HepG2 (cell line): ENCODE measurements around the gene NOC3L. TPM values are rescaled to one million over a fixed set of nuclear protein-coding genes. Genes with fewer than 3 reads are reported as not detected.
A peak's percentile ranks its signal among the peaks of the same experiment; 100 is the strongest.

Source experiments
- ARID2 ChIP-seq: sonication (generic); formaldehyde crosslinking; IDR thresholded peaks from 2 replicates; pipeline ENCODE4 v1.8.1; 2022; ENCODE audit warnings: mild to moderate bottlenecking, missing genetic modification reagents, borderline replicate concordance
- CEBPZ ChIP-seq: IDR thresholded peaks from 2 replicates; pipeline ENCODE4 v1.6.1; 2012; ENCODE audit warnings: low read length, improper control_type of control experiment
- CREBL2 ChIP-seq: sonication (generic); formaldehyde crosslinking; IDR thresholded peaks from 2 replicates; pipeline ENCODE4 v1.8.1; 2023; ENCODE audit warnings: missing genetic modification reagents, mild to moderate bottlenecking, borderline replicate concordance
- E2F1 ChIP-seq: sonication (generic); formaldehyde crosslinking; IDR thresholded peaks from 2 replicates; pipeline ENCODE4 v1.5.0; 2020; ENCODE audit warnings: missing genetic modification reagents
- FOXK1 ChIP-seq: sonication (generic); formaldehyde crosslinking; IDR thresholded peaks from 2 replicates; pipeline ENCODE4 v1.4.0; 2020; ENCODE audit warnings: low read depth, missing genetic modification reagents, borderline replicate concordance
- HOXA9 ChIP-seq: sonication (generic); formaldehyde crosslinking; IDR thresholded peaks from 2 replicates; pipeline ENCODE4 v1.8.1; 2022; ENCODE audit warnings: missing genetic modification reagents, mild to moderate bottlenecking, moderate library complexity, borderline replicate concordance
- IRF9 ChIP-seq: sonication (generic); formaldehyde crosslinking; IDR thresholded peaks from 2 replicates; pipeline ENCODE4 v1.8.0; 2022; ENCODE audit warnings: missing genetic modification reagents, mild to moderate bottlenecking, borderline replicate concordance
- ISL2 ChIP-seq: sonication (generic); formaldehyde crosslinking; IDR thresholded peaks from 2 replicates; pipeline ENCODE4 v1.5.0; 2020; ENCODE audit warnings: missing genetic modification reagents
- MLLT10 ChIP-seq: sonication (generic); formaldehyde crosslinking; IDR thresholded peaks from 2 replicates; pipeline ENCODE4 v1.4.0; 2020; ENCODE audit warnings: missing genetic modification reagents
- RBFOX2 ChIP-seq: fragments of 200-400 bp; formaldehyde crosslinking; IDR thresholded peaks from 2 replicates; pipeline ENCODE4 v1.6.1; 2017; ENCODE audit warnings: low read depth, mild to moderate bottlenecking, low read length
- SP4 ChIP-seq: sonication (generic); formaldehyde crosslinking; IDR thresholded peaks from 2 replicates; pipeline ENCODE4 v1.8.1; 2023; ENCODE audit warnings: mild to moderate bottlenecking, missing genetic modification reagents
- ZFP36 ChIP-seq: fragments of 150-350 bp; IDR thresholded peaks from 2 replicates; pipeline ENCODE4 v1.6.1; 2018; ENCODE audit warnings: borderline replicate concordance, low read length, low read depth; ENCODE audit not compliant: partially characterized antibody
- ZFP37 ChIP-seq: sonication (generic); formaldehyde crosslinking; IDR thresholded peaks from 2 replicates; pipeline ENCODE4 v1.4.0; 2020; ENCODE audit warnings: missing genetic modification reagents, borderline replicate concordance
- ZNF18 ChIP-seq: sonication (generic); formaldehyde crosslinking; IDR thresholded peaks from 2 replicates; pipeline ENCODE4 v1.8.0; 2022; ENCODE audit warnings: mild to moderate bottlenecking, missing genetic modification reagents; ENCODE audit not compliant: insufficient replicate concordance
- ZNF20 ChIP-seq: sonication (generic); formaldehyde crosslinking; IDR thresholded peaks from 2 replicates; pipeline ENCODE4 v1.4.0; 2020; ENCODE audit warnings: mild to moderate bottlenecking, moderate library complexity, missing genetic modification reagents
- ZNF343 ChIP-seq: sonication (generic); formaldehyde crosslinking; IDR thresholded peaks from 2 replicates; pipeline ENCODE4 v1.4.0; 2020; ENCODE audit warnings: mild to moderate bottlenecking, missing genetic modification reagents
- ZNF562 ChIP-seq: sonication (generic); formaldehyde crosslinking; IDR thresholded peaks from 2 replicates; pipeline ENCODE4 v1.8.0; 2022; ENCODE audit warnings: missing genetic modification reagents, borderline replicate concordance
- ZNF687 ChIP-seq: sonication (generic); formaldehyde crosslinking; IDR thresholded peaks from 2 replicates; pipeline ENCODE4 v1.5.1; 2020; ENCODE audit warnings: mild to moderate bottlenecking, missing genetic modification reagents, moderate library complexity
- polyA plus RNA-seq, 8 experiments: library from polyadenylated mRNA; depleted of rRNA in 3 of 8; stranded (reverse) in 7 of 8; unstranded in 1 of 8; fragments of >200 nt; fragmentation: Illumina TruSeq in 4 of 8; extraction: Trizol in 4 of 8; gene quantifications; 2 replicates each; pipeline versions ENCODE4 v1.2.1 to v1.2.3, GENCODE V29; 2011 to 2016; ENCODE audit warnings: low read depth in 4 of 8, missing spikeins in 1 of 8, mixed read lengths in 1 of 8; ENCODE audit not compliant: insufficient read depth in 1 of 8
- total RNA-seq, 5 experiments: library from RNA; depleted of rRNA; stranded (reverse); fragments of >200 nt; fragmentation: Illumina TruSeq; extraction: Trizol; gene quantifications; 2 replicates each; pipeline ENCODE4 v1.2.3, GENCODE V29; 2016; ENCODE audit warnings: low read depth in 1 of 5

Gene NOC3L
- total and polyA plus RNA-seq, 2 of the 13 experiments (the other 11 are each of a cell fraction or from before 2014, with no cell fraction given), result 7.8 to 36.6 TPM

- TF ChIP-seq IRF9 (CRISPR knock-in tag) (no peak), CEBPZ (no peak), ZNF687 (CRISPR knock-in tag) (peak; percentile 69), FOXK1 (no peak), ZNF20 (CRISPR knock-in tag) (peak; percentile 4; the same call in 1 of the 2 replicates), ZFP36 (no peak), ARID2 (no peak), ZNF343 (CRISPR knock-in tag) (no peak), ZFP37 (CRISPR knock-in tag) (no peak), SP4 (CRISPR knock-in tag) (no peak), MLLT10 (CRISPR knock-in tag) (no peak), ZNF18 (CRISPR knock-in tag) (no peak), ZNF562 (CRISPR knock-in tag) (no peak), ISL2 (CRISPR knock-in tag) (no peak), CREBL2 (CRISPR knock-in tag) (no peak), RBFOX2 (no peak), E2F1 (CRISPR knock-in tag) (no peak), HOXA9 (0 out of 2 replicates have a peak, but pooled peaks have one; percentile 1)
These were observed 469 bp upstream of the NOC3L start (continued) for GRCh38 chr10:94363251-94363565.
